Measurements from ENCODE around the gene NFIB. TPM values are rescaled to one million over a fixed set of nuclear protein-coding genes. Genes with fewer than 3 reads are reported as not detected.

NFIB gene
- total RNA-seq, 1 experiment from 2014 or later: 18.6 TPM

DNA sequence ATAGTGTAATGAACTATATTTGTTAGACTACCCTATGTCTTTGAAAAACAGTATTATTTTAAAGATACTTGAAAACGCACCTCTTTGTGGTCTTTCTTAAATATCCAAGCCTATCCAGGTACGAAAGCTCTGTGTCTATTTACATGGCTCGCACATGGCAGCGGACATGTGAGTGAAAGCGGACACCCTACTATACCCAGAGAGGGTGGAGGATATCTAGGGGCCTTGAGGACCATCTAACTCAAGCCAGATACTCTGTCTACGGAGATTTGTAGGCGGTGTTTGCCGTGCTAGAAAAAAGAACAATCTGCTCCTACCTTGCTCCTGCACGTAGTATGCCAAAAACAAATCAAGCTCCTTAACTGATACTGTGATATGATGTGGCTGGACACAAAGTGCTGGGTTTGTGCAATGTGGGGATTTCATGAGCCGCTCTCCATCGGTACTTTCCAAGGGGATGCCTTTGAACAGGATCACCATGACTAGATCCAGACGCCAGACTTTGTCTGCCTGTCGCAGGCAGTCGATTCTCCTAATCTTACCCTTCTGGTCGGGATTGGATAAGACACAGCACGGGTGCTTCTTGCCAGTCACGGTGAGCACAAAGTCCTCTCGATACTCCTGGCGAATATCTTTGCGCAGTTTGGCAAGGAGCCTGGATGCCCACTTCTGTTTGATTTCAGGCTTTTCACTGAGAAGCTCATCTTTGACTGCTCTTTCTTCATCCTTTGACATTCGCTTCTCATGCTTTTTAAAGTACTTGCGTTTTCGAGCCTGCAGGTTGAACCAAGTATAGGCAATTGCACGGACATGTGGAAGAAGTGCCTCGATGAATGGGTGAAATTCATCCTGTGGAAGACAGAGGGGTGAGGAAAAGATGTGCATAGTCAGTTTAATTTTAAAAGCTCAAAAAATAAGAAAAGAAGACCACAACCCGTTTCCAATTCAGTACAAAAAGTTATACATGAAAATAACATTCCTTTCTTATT, 7.0 kb downstream of the NFIB start:
- Histone ChIP-seq H3K9me2 (replicated peaks; ENCODE audit: low read length) (no peaks in the 10 kb centered on the region), H3K27ac (ENCODE audit: low read length) (no peak overlapping the region), H3K27me3 (ENCODE audit: low read length) (no peaks in the 10 kb centered on the region), H3K4me2 (ENCODE audit: low read length) (no peak overlapping the region), H3K36me3 (ENCODE audit: low read depth, low read length) (peaks cover 28% of the 10 kb centered on the region), H3K4me1 (ENCODE audit: insufficient read depth, low read length) (peaks cover 30% of the 10 kb centered on the region), H3K9ac (ENCODE audit: low read length) (no peak overlapping the region), H3F3A (ENCODE audit: low read length, unreplicated experiment) (no peaks in the 10 kb centered on the region), H4K20me1 (ENCODE audit: low read length) (peaks cover 19% of the 10 kb centered on the region), H3K9me3 (ENCODE audit: low read length) (no peaks in the 10 kb centered on the region), H2AFZ (ENCODE audit: low read length) (no peak overlapping the region), H3K4me3 (ENCODE audit: low read length) (no peak overlapping the region), H3K79me2 (ENCODE audit: low read length) (peaks cover 95% of the 10 kb centered on the region)
- no peak for DNase-seq
- CTCF ChIA-PET: no interaction called here
- TF ChIP-seq, protein P1, sequence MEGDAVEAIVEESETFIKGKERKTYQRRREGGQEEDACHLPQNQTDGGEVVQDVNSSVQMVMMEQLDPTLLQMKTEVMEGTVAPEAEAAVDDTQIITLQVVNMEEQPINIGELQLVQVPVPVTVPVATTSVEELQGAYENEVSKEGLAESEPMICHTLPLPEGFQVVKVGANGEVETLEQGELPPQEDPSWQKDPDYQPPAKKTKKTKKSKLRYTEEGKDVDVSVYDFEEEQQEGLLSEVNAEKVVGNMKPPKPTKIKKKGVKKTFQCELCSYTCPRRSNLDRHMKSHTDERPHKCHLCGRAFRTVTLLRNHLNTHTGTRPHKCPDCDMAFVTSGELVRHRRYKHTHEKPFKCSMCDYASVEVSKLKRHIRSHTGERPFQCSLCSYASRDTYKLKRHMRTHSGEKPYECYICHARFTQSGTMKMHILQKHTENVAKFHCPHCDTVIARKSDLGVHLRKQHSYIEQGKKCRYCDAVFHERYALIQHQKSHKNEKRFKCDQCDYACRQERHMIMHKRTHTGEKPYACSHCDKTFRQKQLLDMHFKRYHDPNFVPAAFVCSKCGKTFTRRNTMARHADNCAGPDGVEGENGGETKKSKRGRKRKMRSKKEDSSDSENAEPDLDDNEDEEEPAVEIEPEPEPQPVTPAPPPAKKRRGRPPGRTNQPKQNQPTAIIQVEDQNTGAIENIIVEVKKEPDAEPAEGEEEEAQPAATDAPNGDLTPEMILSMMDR (conservative IDR thresholded peaks at IDR 0.05; ENCODE audit: low read depth, low read length): no peak
- no peak for TF ChIP-seq EZH2 (IDR thresholded peaks at IDR 0.05; ENCODE audit: low read length, unreplicated experiment)
- TF ChIP-seq EZH2phosphoT487 (IDR thresholded peaks at IDR 0.05; ENCODE audit: borderline replicate concordance, low read length): no peak
- ATAC-seq: no peak
- BruUV-seq (replicated peaks): no TSS peak
- POLR2A ChIA-PET (ENCODE audit: unreplicated experiment): no interaction called here
- intact Hi-C loops (cut with micrococcal nuclease): no loop called here

DNA sequence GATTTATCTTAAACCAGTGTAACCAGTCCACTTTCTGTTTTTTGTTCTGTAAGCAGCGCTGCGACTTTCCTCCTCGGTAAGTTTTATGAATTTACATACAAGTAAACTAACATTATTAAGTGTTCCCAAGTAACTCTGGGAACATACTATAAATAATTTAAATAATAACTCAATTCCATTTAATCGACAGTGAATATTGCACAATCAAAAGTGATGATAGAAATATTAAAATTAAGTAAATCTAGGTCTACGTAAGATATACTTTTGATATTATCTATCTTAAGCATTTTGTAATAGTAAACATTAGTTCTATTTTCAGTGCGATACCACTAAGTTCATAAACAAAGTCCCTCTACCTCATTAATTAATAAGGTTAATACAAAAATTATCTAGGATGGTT, 7.8 kb downstream of the NFIB start:
- Histone ChIP-seq H3K9me3 (ENCODE audit: low read length) (no peaks in the 10 kb centered on the region), H3K79me2 (ENCODE audit: low read length) (peaks cover 95% of the 10 kb centered on the region), H2AFZ (ENCODE audit: low read length) (no peak overlapping the region), H3K27ac (ENCODE audit: low read length) (no peak overlapping the region), H3K36me3 (ENCODE audit: low read depth, low read length) (peaks cover 28% of the 10 kb centered on the region), H3K27me3 (ENCODE audit: low read length) (no peaks in the 10 kb centered on the region), H3F3A (ENCODE audit: low read length, unreplicated experiment) (no peaks in the 10 kb centered on the region), H4K20me1 (ENCODE audit: low read length) (peaks cover 11% of the 10 kb centered on the region), H3K9me2 (replicated peaks; ENCODE audit: low read length) (no peaks in the 10 kb centered on the region), H3K4me1 (ENCODE audit: insufficient read depth, low read length) (peaks cover 30% of the 10 kb centered on the region), H3K9ac (ENCODE audit: low read length) (no peak overlapping the region), H3K4me3 (ENCODE audit: low read length) (no peak overlapping the region), H3K4me2 (ENCODE audit: low read length) (no peak overlapping the region)
- ATAC-seq (no peak), DNase-seq (no peak)
- intact Hi-C loops (cut with micrococcal nuclease): no loop called here
- POLR2A ChIA-PET (ENCODE audit: unreplicated experiment): no interaction called here
- TF ChIP-seq, protein P1 (conservative IDR thresholded peaks at IDR 0.05; ENCODE audit: low read depth, low read length): no peak
- TF ChIP-seq EZH2phosphoT487 (IDR thresholded peaks at IDR 0.05; ENCODE audit: borderline replicate concordance, low read length) (no peak), EZH2 (IDR thresholded peaks at IDR 0.05; ENCODE audit: low read length, unreplicated experiment) (no peak)
- CTCF ChIA-PET: no interaction called here
- no TSS peak for BruUV-seq (replicated peaks)

DNA sequence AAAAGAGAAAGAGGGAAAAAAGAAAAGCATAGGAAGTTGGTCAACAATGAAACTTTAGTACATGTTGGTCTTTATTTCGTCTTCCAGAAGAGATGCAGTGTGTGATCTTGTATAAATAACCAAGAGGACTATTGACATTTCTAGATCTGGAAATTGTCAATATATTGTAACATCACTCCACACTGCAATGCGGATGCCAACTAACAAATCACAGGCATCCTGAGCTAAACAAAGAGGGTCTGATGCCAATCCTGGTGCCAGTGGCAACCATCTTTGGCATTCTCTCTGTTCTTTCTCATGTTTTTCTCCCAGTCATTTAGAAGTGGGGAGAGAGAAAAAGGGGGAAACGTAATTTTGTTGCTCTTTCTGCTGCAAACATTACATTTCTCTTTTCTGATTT, 9.7 kb downstream of the NFIB start:
- no TSS peak for BruUV-seq (replicated peaks)
- H3K9me3 ChIP-seq (ENCODE audit: low read length): no peaks in the 10 kb centered on the region
- no peaks in the 10 kb centered on the region for H3K27me3 ChIP-seq (ENCODE audit: low read length)
- TF ChIP-seq, protein P1 (conservative IDR thresholded peaks at IDR 0.05; ENCODE audit: low read depth, low read length): no peak
- TF ChIP-seq EZH2 (IDR thresholded peaks at IDR 0.05; ENCODE audit: low read length, unreplicated experiment): no peak
- no peak for TF ChIP-seq EZH2phosphoT487 (IDR thresholded peaks at IDR 0.05; ENCODE audit: borderline replicate concordance, low read length)
- DNase-seq (no peak), ATAC-seq (no peak)
- no peaks in the 10 kb centered on the region for H3K9me2 ChIP-seq (replicated peaks; ENCODE audit: low read length)
- H3K79me2 ChIP-seq (ENCODE audit: low read length): peaks cover 95% of the 10 kb centered on the region
- no peak overlapping the region for H3K27ac ChIP-seq (ENCODE audit: low read length)
- H3K36me3 ChIP-seq (ENCODE audit: low read depth, low read length): peaks cover 28% of the 10 kb centered on the region
- H4K20me1 ChIP-seq (ENCODE audit: low read length): peaks cover 12% of the 10 kb centered on the region
- ChIA-PET POLR2A (ENCODE audit: unreplicated experiment) (interaction anchor here (0.6 kb wide), 1 partner anchor 157 kb away, joined by 3 read pairs; no protein-coding TSS in a partner anchor), CTCF (no interaction called here)
- H3K4me2 ChIP-seq (ENCODE audit: low read length): no peak overlapping the region
- peaks cover 18% of the 10 kb centered on the region for H3K4me1 ChIP-seq (ENCODE audit: insufficient read depth, low read length)
- intact Hi-C loops (cut with micrococcal nuclease): no loop called here
- H2AFZ ChIP-seq (ENCODE audit: low read length): no peak overlapping the region
- H3K9ac ChIP-seq (ENCODE audit: low read length): no peak overlapping the region
- no peaks in the 10 kb centered on the region for H3F3A ChIP-seq (ENCODE audit: low read length, unreplicated experiment)
- H3K4me3 ChIP-seq (ENCODE audit: low read length): no peak overlapping the region

Measured in PC-3 (cell line).